GM19035 (cell line): ENCODE measurements around the gene CBX3.
"Not testable (repeated sequence)": the region's sequence is repeated elsewhere in the genome, so short reads cannot be mapped to it uniquely, and the experiment has no call there.

ENCODE experiments used
- ATAC-seq: cut with Tn5 transposase; IDR thresholded peaks from one replicate; pipeline ENCODE4 v1.9.1; 2021; ENCODE audit not compliant: unreplicated experiment

Gene CBX3

GRCh38 chr7:26169271-26169670 lies 32.3 kb upstream of the CBX3 start:
- no peak for ATAC-seq

GRCh38 chr7:26170663-26171062 lies 30.9 kb upstream of the CBX3 start:
- ATAC-seq = no peak

- no peak for ATAC-seq
Measured at GRCh38 chr7:26171601-26172000, 29.9 kb upstream of the CBX3 start.

- ATAC-seq = no peak
Measured at GRCh38 chr7:26172048-26172447, 29.5 kb upstream of the CBX3 start.

- not testable (repeated sequence) for ATAC-seq
Measured at GRCh38 chr7:26175903-26176302, 25.6 kb upstream of the CBX3 start.

- ATAC-seq = not testable (repeated sequence)
Measured at GRCh38 chr7:26176696-26177095, 24.8 kb upstream of the CBX3 start.

GRCh38 chr7:26177269-26177668 lies 24.3 kb upstream of the CBX3 start:
- ATAC-seq = not testable (repeated sequence)

- ATAC-seq = no peak
Measured at GRCh38 chr7:26178272-26178960, 23.1 kb upstream of the CBX3 start.

- ATAC-seq = no peak
Measured at GRCh38 chr7:26179422-26179821, 22.1 kb upstream of the CBX3 start.

GRCh38 chr7:26179826-26180497 lies 21.6 kb upstream of the CBX3 start:
- ATAC-seq = no peak

GRCh38 chr7:26180792-26181198 lies 20.8 kb upstream of the CBX3 start:
- ATAC-seq = no peak

- ATAC-seq = no peak
Measured at GRCh38 chr7:26181474-26182227, 19.9 kb upstream of the CBX3 start.

- ATAC-seq = no peak
Measured at GRCh38 chr7:26182283-26182682, 19.3 kb upstream of the CBX3 start.

GRCh38 chr7:26182706-26183105 lies 18.8 kb upstream of the CBX3 start:
- ATAC-seq = no peak

- no peak for ATAC-seq
Measured at GRCh38 chr7:26183545-26184280, 17.8 kb upstream of the CBX3 start.

GRCh38 chr7:26184281-26185101 lies 17.1 kb upstream of the CBX3 start:
- ATAC-seq = not testable (repeated sequence)

GRCh38 chr7:26185131-26185843 lies 16.3 kb upstream of the CBX3 start:
- peak; percentile 44 for ATAC-seq

GRCh38 chr7:26185844-26186180 lies 15.7 kb upstream of the CBX3 start:
- no peak for ATAC-seq

- ATAC-seq = no peak
Measured at GRCh38 chr7:26186364-26187311, 14.9 kb upstream of the CBX3 start.
